ENCODE results near the gene SLC6A19.

Gene SLC6A19

DNA sequence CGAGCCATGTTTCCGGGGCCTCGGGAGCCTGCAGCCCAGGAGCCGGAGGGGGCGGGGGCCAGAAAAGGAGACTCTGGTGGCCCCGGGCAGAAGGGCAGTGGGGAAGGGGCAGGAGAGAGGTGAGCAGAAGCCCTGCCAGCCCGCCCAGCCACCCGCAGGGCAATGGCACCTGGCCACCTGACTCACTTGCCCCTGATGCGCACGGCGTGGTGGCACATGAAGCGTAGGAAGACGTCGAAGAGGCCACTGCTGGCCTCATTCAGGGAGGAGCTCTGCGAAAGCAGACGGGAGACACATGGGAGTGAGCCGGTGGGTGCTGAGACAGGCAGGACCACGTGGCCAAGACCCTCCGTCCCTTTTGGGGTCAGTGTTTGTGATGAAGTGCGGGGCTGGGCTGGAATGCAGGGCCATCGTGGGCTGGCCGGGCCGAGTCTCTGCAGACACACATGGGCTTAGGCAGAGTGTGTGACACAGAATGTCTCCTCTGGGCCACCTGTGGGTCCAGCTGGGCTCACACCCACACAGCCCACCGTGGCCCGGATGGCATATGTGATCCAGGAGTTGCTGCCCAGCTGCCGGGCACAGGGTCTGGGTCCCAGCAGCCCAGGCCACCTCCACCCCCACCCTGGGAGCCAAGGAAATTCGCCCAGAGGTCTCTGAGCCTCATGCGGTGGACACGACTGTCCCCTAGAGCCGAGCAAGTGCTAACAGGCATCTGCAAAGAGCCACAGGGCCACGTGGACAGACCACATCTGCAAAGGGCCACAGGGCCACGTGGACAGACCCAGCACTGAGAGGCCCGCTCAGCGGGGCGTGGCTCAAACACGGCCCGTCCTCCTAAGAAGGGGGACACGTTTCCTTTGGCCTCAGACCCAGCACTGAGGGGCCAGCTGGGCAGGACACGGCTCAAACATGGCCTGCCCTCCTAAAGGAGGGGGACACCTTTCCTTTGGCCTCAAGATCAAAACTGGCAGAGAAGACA is 69.8 kb downstream of the SLC6A19 start:
- no peak for DNase-seq

DNA sequence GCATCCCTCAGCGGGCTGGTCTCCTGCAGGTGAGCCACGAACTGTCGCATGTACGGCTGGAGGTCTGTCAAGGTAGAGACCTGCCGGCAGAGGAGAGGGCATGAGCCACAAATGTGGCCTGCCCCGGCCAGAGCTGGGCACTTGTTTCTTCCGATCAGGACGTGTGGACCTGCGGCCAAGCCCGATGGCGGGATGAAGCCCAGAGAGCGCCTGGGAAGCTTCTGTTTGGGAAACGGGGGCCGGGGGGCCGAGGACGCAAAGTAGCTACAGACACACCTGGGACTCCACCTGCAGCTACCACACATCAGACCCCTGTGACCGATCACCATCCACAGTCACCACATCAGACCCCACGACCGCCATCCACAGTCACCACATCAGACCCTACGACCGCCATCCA is 70.8 kb downstream of the SLC6A19 start:
- no peak for DNase-seq

DNA sequence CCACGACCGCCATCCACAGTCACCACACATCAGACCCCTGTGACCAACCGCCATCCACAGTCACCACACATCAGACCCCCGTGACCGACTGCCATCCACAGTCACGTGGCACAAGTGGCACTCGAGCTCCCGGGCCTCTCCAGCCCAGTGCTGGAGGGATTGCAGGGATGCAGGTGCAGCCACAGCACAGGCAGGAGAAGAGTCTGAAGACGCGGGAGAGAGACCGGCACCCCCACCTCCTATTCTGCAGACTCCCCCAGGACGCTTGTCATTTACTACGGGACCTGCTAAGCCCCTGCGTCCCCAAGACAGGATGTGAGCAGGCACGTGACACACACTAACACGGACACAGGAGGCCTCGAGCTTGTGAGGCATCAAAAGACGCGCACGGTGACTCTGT is 72.3 kb downstream of the SLC6A19 start:
- DNase-seq = no peak

DNA sequence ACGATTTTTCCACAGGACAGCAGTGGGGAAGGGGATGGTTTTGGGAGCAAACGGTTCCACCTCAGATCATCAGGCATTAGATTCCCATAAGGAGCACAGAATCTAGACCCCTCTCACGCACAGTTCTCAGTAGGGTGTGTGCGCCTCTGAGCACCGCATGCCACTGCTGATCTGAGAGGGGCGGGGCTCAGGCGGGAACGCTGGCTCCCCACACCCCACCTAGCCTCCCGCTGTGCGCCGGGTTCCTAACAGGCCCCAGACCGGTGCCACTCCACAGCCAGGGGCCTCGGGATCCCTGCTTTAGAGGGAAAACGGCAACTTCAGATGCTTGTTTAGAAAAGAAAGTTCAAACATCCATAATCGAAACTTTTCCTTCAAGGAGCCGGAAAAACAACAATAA is 73.1 kb downstream of the SLC6A19 start:
- DNase-seq = no peak
